ENCODE measurements around the gene LHFPL3. TPM values are rescaled to one million over a fixed set of nuclear protein-coding genes. Genes with fewer than 3 reads are reported as not detected.
A peak's percentile ranks its signal among the peaks of the same experiment; 100 is the strongest.

Gene LHFPL3
- total RNA-seq, 1 experiment from 2014 or later: not detected

- DNase-seq (ENCODE audit: low read depth): no peak
Observed at GRCh38 chr7:104846731-104847130, 518.3 kb downstream of the LHFPL3 start.

DNA sequence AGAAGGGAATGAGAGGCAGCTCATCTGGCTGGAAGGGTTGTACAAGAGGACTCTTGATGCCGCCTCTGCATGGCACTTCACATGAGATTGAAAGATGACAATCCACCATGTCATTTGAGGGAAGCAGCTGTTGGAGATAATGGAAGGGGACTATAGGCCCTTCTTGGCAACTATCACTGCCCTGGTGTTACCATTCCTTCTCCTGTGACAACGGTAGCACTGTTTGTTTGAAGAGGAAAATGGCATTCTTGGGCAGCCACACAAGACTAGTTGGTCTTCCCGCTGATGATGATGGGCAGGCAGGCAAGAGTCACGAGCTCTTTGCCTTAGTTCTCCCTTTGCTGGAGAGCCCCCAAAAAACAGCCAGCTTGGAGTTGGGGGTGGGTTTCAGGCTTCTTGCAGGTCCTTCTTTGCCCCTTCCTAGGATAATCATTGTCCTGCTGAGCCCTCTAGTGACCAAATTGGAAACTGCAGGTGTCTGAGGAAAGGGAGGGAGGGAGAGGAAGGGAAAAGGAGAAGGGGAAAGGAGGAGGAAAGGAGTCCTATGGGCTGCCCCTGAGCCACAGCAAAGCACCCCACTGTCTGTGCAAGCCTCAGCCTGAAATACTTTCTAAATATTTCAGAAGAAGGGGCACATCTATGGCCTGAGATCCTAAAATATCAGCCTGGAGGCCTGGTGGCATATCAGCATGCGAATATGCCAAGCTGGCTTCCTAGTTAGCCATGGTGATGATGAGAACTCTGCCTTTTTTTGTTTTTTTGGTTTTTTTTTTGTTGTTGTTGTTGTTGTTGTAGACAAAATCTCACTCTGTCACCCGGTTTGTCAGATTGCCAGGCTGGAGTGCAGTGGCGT is 520.0 kb downstream of the LHFPL3 start:
- DNase-seq (ENCODE audit: low read depth): peak; percentile 48

- no peak for DNase-seq (ENCODE audit: low read depth)
Observed at GRCh38 chr7:104850374-104850773, 522.0 kb downstream of the LHFPL3 start.

DNA sequence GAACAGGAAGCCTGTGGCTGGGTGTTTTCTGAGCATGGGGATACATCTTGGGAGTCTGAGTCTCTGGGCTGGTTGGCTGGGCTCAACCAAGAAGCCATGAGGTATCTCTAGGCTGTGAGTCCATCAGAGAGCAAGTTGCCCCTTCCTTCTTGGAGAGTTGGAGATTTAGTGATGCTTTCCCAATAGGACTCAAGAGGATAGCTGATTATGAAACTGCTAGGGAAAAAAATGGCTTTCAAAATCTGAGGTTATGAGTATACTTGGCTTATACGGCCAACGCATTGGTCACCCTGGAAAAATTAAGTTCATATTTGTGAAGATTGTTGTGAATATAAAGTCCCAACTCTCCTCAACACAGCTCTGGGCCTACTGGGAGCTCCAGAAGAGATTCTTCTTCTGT is 522.9 kb downstream of the LHFPL3 start:
- DNase-seq (ENCODE audit: low read depth): no peak

GRCh38 chr7:104852386-104852785 is 524.0 kb downstream of the LHFPL3 start:
- no peak for DNase-seq (ENCODE audit: low read depth)

DNA sequence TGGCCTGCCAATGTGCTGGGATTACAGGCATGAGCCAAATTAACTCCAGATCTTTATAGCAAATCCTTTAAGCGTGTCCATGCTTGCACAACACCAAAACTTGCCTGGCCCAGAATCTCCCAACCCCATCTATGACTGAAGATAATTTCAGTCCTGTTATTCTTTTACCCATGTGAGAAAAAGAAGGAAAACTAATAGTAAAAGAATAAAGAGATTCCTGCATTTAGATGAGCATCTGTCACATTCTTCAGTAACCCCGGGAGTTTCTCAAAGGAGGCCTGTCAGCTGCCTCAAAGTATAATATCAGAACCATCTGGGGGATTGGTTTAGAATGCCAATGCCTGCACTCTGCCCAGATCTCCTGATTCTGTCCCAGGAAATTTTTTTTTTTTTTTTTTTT is 527.5 kb downstream of the LHFPL3 start:
- no peak for DNase-seq (ENCODE audit: low read depth)

GRCh38 chr7:104857458-104858425 is 529.3 kb downstream of the LHFPL3 start:
- no peak for DNase-seq (ENCODE audit: low read depth)

DNA sequence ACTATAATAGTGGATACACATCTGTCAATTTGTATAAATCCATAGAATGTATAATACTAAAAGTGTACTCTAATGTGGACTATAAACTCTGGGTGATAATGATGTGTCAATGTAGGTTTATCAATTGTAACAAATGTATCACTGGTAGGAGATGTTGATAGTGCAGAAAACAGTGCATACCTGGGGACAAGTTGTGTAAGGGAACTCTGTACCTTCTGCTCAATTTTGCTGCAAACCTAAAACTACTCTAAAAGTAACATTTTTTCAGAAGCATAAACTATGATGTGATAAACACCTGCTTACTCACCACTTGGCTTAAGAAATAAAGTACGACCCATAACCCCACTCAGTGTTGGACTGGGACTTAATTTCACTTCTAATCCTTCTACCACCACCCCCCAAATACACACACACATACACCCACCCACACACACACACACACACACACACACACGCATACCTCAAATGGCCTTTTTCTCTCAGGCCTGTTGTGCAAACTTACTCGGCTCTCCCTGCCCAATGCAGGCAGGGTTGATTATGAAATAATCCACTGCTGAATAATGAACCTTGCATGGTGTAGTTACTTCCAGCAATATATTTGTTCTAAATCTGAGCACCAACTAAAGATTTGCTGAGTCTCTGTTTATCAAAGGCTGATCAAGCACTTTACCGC is 531.5 kb downstream of the LHFPL3 start:
- DNase-seq (ENCODE audit: low read depth): no peak

GRCh38 chr7:104861729-104862390 is 533.5 kb downstream of the LHFPL3 start:
- no peak for DNase-seq (ENCODE audit: low read depth)

DNA sequence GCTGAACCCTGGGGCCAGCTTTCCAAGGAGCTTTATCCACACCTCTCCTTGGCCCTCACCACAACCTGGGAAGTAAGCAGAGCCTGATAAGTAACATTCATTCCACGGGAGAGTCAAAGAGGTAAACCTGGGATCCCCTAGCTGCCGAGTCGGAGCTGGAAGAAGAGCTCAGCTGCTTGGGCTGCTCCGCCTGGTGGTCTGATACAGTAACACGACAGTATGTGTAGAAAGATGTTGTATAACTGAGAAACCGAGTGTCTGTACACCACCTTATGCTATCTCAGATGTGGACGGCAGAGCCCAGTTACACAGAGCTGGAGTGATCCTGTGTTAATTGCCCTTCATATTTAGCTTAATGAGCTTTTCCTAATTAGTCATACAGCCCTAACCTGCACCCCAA is 534.3 kb downstream of the LHFPL3 start:
- DNase-seq (ENCODE audit: low read depth): peak; percentile 25

DNA sequence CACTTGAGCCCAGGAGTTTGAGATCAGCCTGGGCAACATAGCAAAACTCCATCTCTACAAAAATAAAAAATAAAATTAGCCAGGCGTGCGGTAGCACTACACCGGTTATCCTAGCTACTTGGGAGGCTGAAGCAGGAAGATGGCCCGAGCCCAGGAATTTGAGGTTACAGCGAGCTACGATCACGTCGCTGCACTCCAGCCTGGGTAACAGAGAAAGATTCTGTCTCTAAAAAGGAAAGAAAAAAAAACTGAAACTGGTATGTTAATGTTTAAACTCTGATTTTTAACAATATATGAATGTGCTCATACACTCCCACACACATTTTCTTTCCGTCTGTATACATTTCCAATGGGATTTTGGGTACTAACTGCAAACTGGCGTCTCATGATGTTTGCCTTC is 545.0 kb downstream of the LHFPL3 start:
- no peak for DNase-seq (ENCODE audit: low read depth)

DNA sequence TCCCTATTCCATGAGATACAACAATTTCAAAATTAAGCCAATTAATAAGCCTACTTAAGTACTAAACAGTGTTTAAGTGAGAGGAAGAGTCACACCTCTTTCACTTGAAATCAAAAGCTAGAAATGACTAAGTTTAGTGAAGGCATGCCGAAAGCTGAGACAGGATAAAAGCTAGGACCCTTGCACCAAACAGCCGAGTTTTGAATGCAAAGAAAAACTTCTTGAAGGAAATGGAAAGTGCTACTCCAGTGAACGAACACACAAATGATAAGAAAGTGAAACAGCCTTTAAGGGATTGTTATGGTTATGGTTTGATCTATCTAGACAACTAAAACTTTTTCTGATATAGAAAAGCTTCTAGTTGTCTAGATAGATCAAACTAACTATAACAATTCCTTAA is 550.2 kb downstream of the LHFPL3 start:
- no peak for DNase-seq (ENCODE audit: low read depth)

- DNase-seq (ENCODE audit: low read depth): no peak
Observed at GRCh38 chr7:104883248-104883717, 554.9 kb downstream of the LHFPL3 start.

DNA sequence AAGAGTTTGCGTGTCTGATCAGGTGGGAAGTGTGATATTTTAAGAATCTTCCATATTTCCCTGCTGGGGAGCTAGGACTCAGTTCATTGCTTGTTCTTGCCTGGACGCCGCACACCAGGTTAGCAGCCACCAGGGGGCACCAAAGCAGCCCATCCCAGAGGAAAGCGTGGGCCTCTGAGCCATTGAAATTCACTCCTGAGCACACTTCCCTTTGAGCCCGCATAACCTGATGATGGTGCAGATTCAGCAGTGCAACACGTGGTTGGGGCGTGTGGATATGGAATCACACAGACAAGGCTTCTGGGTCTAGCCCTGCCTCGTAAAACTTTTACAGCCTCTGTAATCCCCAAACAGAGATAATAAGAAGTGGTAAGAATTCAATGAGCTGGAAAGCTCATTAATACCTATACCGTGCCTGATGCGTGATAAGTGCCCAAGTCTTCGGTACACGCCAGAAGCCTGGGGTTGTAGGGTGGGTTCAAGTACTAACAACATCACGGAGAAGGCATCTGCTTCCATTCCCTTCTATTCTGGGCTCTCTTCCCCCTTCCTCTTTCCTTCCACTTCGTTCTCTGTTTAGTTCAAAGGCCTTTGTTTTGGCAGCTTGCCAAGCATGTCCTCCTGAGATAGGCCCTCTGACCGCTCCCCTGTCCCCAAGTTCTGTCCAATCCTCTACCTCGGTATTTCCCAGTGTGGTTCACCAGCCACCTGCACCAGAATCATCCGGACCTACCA is 555.5 kb downstream of the LHFPL3 start:
- peak; percentile 79 for DNase-seq (ENCODE audit: low read depth)

DNA sequence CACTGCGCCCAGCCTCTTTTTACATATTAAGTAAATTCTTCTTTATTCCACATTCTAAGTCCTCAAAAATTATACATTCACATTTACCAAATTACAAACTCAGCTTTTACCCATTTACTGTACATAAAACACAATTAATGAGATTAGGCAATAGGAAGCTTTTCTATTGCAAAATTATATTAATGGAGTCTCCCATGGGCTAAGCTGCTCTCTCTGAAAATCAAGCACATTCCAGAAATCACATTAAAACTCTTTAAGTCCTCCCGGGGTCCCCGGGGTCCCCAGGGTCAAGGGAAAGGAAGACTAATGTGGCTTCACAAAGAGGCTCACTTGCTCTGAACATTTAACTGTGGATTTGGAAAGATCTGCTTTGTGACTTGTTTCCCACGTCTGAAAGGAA is 558.2 kb downstream of the LHFPL3 start:
- no peak for DNase-seq (ENCODE audit: low read depth)

- no peak for DNase-seq (ENCODE audit: low read depth)
Observed at GRCh38 chr7:104890216-104890615, 561.8 kb downstream of the LHFPL3 start.

- no peak for DNase-seq (ENCODE audit: low read depth)
Observed at GRCh38 chr7:104891949-104892348, 563.5 kb downstream of the LHFPL3 start.

- DNase-seq (ENCODE audit: low read depth): no peak
Observed at GRCh38 chr7:104894314-104894713, 565.9 kb downstream of the LHFPL3 start.

DNA sequence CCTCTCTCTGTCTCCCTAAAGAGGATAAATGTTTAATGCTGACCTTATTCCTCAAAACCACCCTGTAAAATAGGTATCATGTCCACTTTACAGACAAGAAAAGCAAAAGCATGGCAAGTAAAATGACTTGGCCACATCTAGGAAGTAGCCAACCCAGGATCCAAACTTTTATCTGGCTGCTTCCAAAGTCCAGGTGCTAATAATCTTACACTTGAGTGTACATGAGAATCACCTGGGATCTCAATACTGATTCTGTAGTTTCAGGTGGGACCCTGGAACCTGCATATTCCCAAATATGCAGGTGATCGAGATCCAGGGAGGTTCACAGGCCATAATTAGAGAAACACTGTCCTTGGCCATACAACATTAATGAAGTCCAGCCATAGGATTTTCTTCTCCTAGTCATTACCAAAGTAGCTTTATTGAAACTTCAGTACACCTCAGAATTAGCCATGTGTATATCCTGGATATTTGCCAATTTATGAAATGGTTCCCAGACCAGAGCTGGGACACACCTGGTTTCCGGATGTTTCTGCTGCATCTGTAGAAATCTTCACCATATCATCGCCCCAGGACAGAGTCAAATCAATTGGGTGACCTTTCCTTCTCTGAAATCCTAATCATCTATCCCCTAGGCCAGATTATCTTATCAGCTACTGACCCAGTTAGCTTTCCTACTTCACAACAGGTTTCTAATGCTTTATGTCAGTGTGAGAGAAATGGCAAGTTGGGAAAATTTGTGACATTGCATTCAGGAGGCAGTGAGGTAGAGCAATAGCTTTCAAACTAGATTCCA is 566.5 kb downstream of the LHFPL3 start:
- no peak for DNase-seq (ENCODE audit: low read depth)

Data from RPMI7951 (cell line).